Measurements from ENCODE around the gene LHFPL2.

DNA sequence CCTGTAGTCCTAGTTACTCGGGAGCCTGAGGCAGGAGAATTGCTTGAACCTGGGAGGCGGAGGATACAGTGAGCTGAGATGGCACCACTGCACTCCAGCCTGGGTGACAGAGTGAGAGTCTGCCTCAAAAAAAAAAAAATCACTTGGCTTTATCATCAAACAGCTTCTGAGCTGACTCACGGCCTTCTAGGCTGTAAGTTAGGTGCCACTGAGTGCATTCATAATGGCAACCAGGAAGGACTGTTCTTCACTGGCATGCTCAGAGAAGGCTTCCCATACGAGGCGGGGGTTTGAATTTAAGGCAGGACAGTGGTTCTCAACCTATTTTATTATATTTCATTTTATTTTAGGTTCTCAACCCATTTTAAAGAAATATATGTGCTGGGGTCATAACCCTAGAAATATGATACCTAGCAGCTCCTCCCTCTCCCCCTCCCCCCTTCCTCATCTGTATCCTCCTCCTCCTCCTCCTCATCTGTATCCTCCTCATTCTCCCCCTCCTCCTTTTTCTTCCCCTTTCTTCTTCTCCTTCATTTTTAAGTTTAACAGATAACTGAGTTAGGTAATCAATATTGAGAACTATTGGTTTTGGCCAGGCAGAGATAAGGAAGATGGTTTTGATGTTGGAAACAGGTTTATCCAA is 19.0 kb upstream of the LHFPL2 start:
- TF ChIP-seq, protein P1, sequence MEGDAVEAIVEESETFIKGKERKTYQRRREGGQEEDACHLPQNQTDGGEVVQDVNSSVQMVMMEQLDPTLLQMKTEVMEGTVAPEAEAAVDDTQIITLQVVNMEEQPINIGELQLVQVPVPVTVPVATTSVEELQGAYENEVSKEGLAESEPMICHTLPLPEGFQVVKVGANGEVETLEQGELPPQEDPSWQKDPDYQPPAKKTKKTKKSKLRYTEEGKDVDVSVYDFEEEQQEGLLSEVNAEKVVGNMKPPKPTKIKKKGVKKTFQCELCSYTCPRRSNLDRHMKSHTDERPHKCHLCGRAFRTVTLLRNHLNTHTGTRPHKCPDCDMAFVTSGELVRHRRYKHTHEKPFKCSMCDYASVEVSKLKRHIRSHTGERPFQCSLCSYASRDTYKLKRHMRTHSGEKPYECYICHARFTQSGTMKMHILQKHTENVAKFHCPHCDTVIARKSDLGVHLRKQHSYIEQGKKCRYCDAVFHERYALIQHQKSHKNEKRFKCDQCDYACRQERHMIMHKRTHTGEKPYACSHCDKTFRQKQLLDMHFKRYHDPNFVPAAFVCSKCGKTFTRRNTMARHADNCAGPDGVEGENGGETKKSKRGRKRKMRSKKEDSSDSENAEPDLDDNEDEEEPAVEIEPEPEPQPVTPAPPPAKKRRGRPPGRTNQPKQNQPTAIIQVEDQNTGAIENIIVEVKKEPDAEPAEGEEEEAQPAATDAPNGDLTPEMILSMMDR (IDR thresholded peaks at IDR 0.05; ENCODE audit: low read depth, low read length), result no peak
- TF ChIP-seq POLR2A (IDR thresholded peaks at IDR 0.05; ENCODE audit: extremely low read depth, insufficient read length) (no peak), MYC (IDR thresholded peaks at IDR 0.05; ENCODE audit: low read depth, low read length) (no peak)
